SK-N-MC (cell line): ENCODE data around the gene DOK3.
"Not testable (repeated sequence)": the region's sequence is repeated elsewhere in the genome, so short reads cannot be mapped to it uniquely, and the experiment has no call there.

Source experiments
- DNase-seq: peaks from one replicate; pipeline ENCODE4 v3.0.0-alpha.2; 2011; ENCODE audit warnings: low read depth, low spot score
- H3K27ac ChIP-seq: fragments of 200-600 bp; sonication (generic); 2 replicates; pipeline ENCODE4 v1.5.1; 2016; ENCODE audit warnings: mixed run types
- H3K36me3 ChIP-seq: fragments of 200-600 bp; sonication (generic); 2 replicates; pipeline ENCODE4 v1.6.1; 2017; ENCODE audit warnings: antibody characterized with exemption, low read length, mixed read lengths; ENCODE audit not compliant: insufficient read depth
- H3K4me3 ChIP-seq: fragments of 200-600 bp; sonication (generic); 2 replicates; pipeline ENCODE4 v1.5.1; 2016
- H3K9ac ChIP-seq: fragments of 200-600 bp; sonication (generic); 2 replicates; pipeline ENCODE4 v1.8.0; 2017; ENCODE audit warnings: mixed run types, mixed read lengths; ENCODE audit not compliant: insufficient read length
- H3K9me3 ChIP-seq: fragments of 200-600 bp; sonication (generic); 2 replicates; pipeline ENCODE4 v1.6.1; 2017; ENCODE audit warnings: low read depth, mild to moderate bottlenecking, antibody characterized with exemption, low read length, moderate library complexity, mixed read lengths
- EZH2 ChIP-seq: fragments of 200-600 bp; sonication (generic); IDR thresholded peaks from one replicate; pipeline ENCODE4 v1.6.1; 2017; ENCODE audit warnings: antibody characterized with exemption
- FOXP2 ChIP-seq: optimal IDR thresholded peaks from 2 replicates; pipeline ENCODE3; 2011; ENCODE audit warnings: mild to moderate bottlenecking, moderate library complexity; ENCODE audit not compliant: insufficient read depth; ENCODE audit errors: extremely low read length, control extremely low read depth
- POLR2AphosphoS5 ChIP-seq: IDR thresholded peaks from 2 replicates; pipeline ENCODE4 v1.6.1; 2012; ENCODE audit warnings: mild to moderate bottlenecking, low read depth, low read length, borderline replicate concordance

DOK3 gene

GRCh38 chr5:177538876-177539275 lies 29.2 kb upstream of the DOK3 start:
- Histone ChIP-seq H3K27ac (no peak overlapping the region), H3K36me3 (peaks cover 46% of the 10 kb centered on the region; the same call in 1 of the 2 replicates), H3K9ac (no peak overlapping the region), H3K9me3 (no peaks in the 10 kb centered on the region), H3K4me3 (no peak overlapping the region)
- DNase-seq: no peak
- no peak for TF ChIP-seq EZH2
- TF ChIP-seq POLR2AphosphoS5: no peak
- TF ChIP-seq FOXP2: no peak

DNA sequence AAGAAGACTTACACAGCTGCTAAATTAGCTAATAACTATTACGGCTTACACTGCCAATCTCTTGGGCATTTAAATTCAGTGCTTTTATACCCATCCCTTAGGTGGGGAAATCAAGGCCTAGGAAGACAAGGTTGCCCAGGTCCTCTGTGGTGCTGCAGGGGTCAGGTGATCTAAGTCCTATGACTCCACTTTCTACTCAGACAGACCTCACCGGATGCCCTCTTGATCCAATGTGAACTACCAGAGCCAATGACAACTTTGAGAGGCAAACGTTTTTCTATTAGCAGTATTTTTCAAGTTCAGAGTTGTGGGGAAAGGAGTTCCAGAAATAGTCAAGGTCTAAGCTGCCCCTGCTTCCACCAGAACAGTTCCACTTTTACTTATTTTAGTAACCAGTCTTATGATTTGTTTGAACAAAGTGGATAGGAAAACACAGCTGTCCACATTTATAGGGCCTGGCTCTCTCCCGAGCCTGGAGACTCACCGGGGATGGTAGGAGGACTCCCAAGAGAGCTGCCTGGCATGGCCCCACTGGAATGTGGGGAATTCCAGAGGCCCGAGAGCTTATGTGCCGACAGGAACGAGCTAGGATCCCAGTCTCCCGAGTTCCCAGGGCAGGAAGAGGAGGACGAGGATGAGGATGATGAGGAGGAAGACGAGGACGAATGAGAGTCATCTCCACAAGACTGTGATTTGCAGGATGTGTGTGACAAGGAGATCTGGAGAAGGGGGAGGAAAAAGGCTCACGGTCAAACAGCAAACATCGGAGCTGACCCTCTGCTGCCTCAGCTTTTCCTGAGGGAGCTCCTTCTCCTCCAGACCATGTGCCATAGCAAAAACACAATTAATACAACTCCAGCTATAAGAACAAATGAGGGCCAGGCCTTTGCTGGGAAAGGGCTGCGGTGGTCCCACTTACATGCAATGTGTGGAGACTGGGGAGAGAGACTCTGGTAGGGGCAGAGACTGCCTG lies 28.0 kb upstream of the DOK3 start:
- H3K36me3 ChIP-seq: peaks cover 52% of the 10 kb centered on the region; the same call in 1 of the 2 replicates
- TF ChIP-seq POLR2AphosphoS5 (no peak), EZH2 (no peak), FOXP2 (no peak)
- H3K9ac ChIP-seq: no peak overlapping the region
- no peak overlapping the region for H3K4me3 ChIP-seq
- no peaks in the 10 kb centered on the region for H3K9me3 ChIP-seq
- DNase-seq: no peak
- H3K27ac ChIP-seq: no peak overlapping the region

DNA sequence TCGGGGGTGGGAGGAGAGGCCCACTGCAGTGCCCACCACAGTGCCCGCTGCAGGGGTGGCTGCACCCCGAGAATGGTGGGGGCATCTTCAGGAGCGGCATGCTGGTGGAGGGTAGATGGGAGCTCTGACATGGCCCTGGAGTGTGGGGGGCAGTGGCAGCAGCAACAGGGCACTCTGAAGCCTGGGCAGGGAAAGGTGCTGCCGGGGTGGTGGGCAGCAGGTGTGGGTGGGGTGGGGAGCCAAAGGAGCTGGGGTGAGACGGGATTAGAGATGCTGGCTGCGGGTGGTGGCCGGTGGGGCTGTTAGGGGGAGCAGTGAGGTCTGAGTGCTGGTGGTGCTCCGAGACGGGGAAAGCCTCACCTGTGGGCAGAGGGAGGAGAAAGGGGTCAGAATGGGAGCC lies 26.8 kb upstream of the DOK3 start:
- TF ChIP-seq POLR2AphosphoS5 (no peak), EZH2 (no peak), FOXP2 (no peak)
- Histone ChIP-seq H3K36me3 (peaks cover 57% of the 10 kb centered on the region; the same call in 1 of the 2 replicates), H3K4me3 (no peak overlapping the region), H3K9ac (no peak overlapping the region), H3K27ac (no peak overlapping the region), H3K9me3 (no peaks in the 10 kb centered on the region)
- DNase-seq: no peak

DNA sequence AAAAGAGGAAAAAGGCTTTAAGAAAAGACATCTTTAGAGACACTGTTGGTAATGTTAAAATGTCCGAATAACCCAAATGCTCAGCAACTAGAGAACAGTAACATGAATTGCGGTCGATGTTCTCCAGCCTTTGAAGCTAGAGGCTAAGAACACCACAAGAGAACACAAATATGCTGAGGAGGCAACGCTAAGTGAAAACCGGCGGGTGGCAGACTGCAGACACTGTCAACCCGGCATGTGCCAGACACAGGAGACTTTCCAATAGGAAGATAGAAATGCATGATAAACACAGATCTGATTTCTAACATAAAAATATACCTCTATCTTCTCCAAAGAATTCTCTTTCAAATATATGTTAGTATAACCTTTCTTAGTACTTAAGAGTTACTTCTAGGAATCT lies 25.5 kb upstream of the DOK3 start:
- Histone ChIP-seq H3K9me3 (no peaks in the 10 kb centered on the region), H3K27ac (no peak overlapping the region; the same call in 1 of the 2 replicates), H3K4me3 (no peak overlapping the region), H3K9ac (no peak overlapping the region), H3K36me3 (peaks cover 64% of the 10 kb centered on the region; the same call in 1 of the 2 replicates)
- no peak for TF ChIP-seq FOXP2
- TF ChIP-seq EZH2: no peak
- no peak for TF ChIP-seq POLR2AphosphoS5
- no peak for DNase-seq

- H3K4me3 ChIP-seq, H3K9me3 ChIP-seq, H3K27ac ChIP-seq, DNase-seq, H3K9ac ChIP-seq: not testable (repeated sequence)
- H3K36me3 ChIP-seq: peaks cover 64% of the 10 kb centered on the region; the same call in 1 of the 2 replicates
These were observed 24.8 kb upstream of the DOK3 start for GRCh38 chr5:177534433-177534832.

DNA sequence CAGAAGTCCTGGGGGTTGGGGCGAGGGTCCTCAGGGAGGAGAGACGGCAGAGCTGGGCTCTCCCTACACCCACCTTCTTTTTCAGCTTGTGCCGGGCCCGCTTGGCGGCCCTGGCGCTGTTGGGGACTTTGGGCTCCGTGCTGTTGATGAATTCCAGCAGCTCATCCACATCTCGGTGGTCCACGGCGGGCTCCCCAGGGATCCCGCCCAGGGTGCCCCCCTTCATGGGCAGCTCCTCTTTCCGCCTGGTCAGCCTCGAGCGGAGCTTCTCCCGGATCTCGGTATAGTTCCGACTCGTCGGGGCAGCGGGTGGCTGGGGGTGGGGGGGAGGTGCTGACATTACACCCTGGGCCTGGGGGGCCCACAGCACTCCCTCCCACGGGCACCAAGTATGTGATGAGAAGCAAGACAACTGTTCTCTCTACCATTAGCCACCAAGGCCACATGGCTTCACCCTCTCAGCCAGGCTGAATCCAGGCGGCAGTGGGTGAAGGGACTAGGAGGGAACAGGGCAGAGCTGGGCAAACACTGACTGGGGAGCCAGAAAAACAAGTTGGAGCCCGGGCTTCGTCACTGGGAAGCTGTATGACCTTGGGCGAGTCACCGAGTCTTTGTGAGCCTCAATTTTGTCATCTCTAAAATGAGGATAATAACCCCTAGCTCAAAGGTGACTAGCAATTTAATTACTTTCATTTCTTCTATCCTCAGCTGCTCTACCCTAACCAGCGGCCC lies 21.7 kb upstream of the DOK3 start:
- TF ChIP-seq FOXP2 (no peak), EZH2 (no peak)
- no peak overlapping the region for H3K4me3 ChIP-seq
- no peak overlapping the region for H3K27ac ChIP-seq
- DNase-seq: no peak
- no peaks in the 10 kb centered on the region for H3K9me3 ChIP-seq
- H3K36me3 ChIP-seq: peaks cover 43% of the 10 kb centered on the region; the same call in 1 of the 2 replicates
- no peak overlapping the region for H3K9ac ChIP-seq

GRCh38 chr5:177530638-177531037 lies 21.0 kb upstream of the DOK3 start:
- no peak overlapping the region for H3K4me3 ChIP-seq
- H3K9me3 ChIP-seq: no peaks in the 10 kb centered on the region
- no peak overlapping the region for H3K9ac ChIP-seq
- no peak for DNase-seq
- H3K27ac ChIP-seq: no peak overlapping the region
- TF ChIP-seq EZH2 (no peak), POLR2AphosphoS5 (no peak), FOXP2 (no peak)
- H3K36me3 ChIP-seq: peaks cover 38% of the 10 kb centered on the region; the same call in 1 of the 2 replicates

DNA sequence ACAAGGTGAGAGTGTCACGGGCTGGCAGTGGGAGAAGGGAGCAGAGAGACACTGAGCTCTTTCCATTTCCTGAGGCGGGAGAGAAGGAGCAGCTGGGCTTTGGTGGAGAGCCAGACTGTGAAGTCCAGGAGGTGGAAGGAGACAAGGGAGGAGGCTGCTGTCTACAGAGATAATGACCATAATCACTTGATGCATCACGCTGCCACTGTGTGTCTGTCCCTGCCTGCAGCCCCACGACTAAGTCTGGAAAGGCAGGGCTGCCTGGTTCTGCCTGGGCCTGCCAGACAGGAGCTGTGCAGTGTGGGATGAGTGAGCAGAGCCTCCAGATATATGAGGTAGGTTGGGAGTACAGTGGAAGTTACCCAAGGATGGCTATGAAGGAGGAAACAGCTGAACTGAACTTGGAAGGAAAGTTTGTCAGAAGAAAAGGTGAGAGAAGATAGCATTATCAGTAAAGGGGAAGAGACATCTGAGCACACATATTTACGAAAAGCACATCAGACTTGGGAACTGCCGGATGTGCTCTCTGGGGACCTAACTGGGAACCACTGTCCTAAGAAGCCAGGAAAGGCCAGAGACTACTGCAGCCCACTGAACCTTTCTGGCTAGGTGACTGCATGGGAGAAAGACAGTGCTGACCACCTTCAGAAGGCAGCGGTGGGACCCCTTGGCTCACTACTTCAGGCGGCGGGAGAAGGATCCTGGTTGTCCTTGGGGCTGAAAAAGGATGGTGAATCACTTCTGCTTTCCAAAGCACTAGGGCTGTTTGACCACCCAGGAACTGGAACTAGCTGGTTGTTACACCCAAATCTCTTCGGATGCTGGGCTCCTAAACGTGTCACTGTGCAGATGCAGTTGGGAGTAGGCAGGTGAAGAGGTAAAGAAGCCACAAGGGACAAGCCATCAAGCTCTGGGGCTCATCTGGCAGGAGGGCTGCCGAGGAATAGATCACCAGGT lies 19.9 kb upstream of the DOK3 start:
- H3K9ac ChIP-seq: no peak overlapping the region
- no peak overlapping the region for H3K27ac ChIP-seq
- TF ChIP-seq FOXP2 (no peak), EZH2 (no peak), POLR2AphosphoS5 (no peak)
- DNase-seq: no peak
- H3K36me3 ChIP-seq: peaks cover 35% of the 10 kb centered on the region; the same call in 1 of the 2 replicates
- H3K9me3 ChIP-seq: no peaks in the 10 kb centered on the region
- H3K4me3 ChIP-seq: no peak overlapping the region
